ENCODE results near the gene UGT2B10. TPM values are rescaled to one million over a fixed set of nuclear protein-coding genes. Genes with fewer than 3 reads are reported as not detected.
A peak's percentile ranks its signal among the peaks of the same experiment; 100 is the strongest.
"Not testable (repeated sequence)": the region's sequence is repeated elsewhere in the genome, so short reads cannot be mapped to it uniquely, and the experiment has no call there.

The UGT2B10 gene
- polyA plus RNA-seq, 2 of the 4 experiments (the other 2 are of a cell fraction) = 0.12 to 0.44 TPM

DNA sequence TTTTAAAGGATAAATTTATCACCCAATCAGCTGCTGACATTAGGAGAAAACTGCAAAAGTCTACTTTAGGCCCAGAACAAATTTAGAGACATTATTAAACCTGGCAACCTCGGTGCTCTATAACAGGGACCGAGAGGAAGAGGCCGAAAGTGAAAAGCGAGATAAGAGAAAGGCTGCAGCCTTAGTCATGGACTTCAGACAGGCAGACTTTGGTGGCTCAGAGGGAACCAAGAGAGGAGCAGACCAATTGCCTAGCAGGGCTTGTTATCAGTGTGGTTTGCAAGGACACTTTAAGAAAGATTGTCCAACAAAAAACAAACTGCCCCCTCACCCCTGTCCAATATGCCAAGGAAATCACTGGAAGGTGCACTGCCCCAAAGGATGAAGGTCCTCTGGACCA lies 12.8 kb upstream of the UGT2B10 start:
- Histone ChIP-seq H3K27ac (no peak overlapping the region), H3K4me2 (no peak overlapping the region), H3K4me1 (peaks cover under 1% of the 10 kb centered on the region; the same call in 1 of the 3 replicates), H3K9me3 (peaks cover 4% of the 10 kb centered on the region; the same call in 1 of the 3 replicates), H3K4me3 (no peak overlapping the region)
- TF ChIP-seq, protein P1, sequence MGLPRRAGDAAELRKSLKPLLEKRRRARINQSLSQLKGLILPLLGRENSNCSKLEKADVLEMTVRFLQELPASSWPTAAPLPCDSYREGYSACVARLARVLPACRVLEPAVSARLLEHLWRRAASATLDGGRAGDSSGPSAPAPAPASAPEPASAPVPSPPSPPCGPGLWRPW (IDR thresholded peaks at IDR 0.05) = no peak
- no peak for TF ChIP-seq RAD21 (conservative IDR thresholded peaks at IDR 0.05 in 1 of 2, IDR thresholded peaks at IDR 0.05 in 1 of 2)
- no peak for TF ChIP-seq RARB (CRISPR knock-in tag; IDR thresholded peaks at IDR 0.05)
- no peak for TF ChIP-seq ESRRA (IDR thresholded peaks at IDR 0.05; ENCODE audit: borderline replicate concordance, low read length)
- no peak for TF ChIP-seq PHF8 (IDR thresholded peaks at IDR 0.05; ENCODE audit: borderline replicate concordance, low read depth)
- no peak for TF ChIP-seq RCOR1 (IDR thresholded peaks at IDR 0.05; ENCODE audit: low read depth, low read length)
- no peak for TF ChIP-seq GATA3 (IDR thresholded peaks at IDR 0.05; ENCODE audit: borderline replicate concordance)
- TF ChIP-seq ZNF302 (CRISPR knock-in tag; IDR thresholded peaks at IDR 0.05) = no peak
- no peak for TF ChIP-seq EP300 (IDR thresholded peaks at IDR 0.05)
- TF ChIP-seq, protein P2, sequence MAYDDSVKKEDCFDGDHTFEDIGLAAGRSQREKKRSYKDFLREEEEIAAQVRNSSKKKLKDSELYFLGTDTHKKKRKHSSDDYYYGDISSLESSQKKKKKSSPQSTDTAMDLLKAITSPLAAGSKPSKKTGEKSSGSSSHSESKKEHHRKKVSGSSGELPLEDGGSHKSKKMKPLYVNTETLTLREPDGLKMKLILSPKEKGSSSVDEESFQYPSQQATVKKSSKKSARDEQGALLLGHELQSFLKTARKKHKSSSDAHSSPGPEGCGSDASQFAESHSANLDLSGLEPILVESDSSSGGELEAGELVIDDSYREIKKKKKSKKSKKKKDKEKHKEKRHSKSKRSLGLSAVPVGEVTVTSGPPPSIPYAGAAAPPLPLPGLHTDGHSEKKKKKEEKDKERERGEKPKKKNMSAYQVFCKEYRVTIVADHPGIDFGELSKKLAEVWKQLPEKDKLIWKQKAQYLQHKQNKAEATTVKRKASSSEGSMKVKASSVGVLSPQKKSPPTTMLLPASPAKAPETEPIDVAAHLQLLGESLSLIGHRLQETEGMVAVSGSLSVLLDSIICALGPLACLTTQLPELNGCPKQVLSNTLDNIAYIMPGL (CRISPR knock-in tag; IDR thresholded peaks at IDR 0.05; ENCODE audit: borderline replicate concordance) = no peak
- TF ChIP-seq FOXS1 (CRISPR knock-in tag; IDR thresholded peaks at IDR 0.05) = no peak
- no peak for TF ChIP-seq EHMT2 (IDR thresholded peaks at IDR 0.05; ENCODE audit: low read depth)
- TF ChIP-seq MYC (IDR thresholded peaks at IDR 0.05; ENCODE audit: borderline replicate concordance, low read length) = no peak
- TF ChIP-seq RNF2 (IDR thresholded peaks at IDR 0.05; ENCODE audit: borderline replicate concordance, low read depth) = no peak
- TF ChIP-seq POLR2AphosphoS2 (conservative IDR thresholded peaks at IDR 0.05; ENCODE audit: low read length) = no peak
- no peak for TF ChIP-seq JUN (IDR thresholded peaks at IDR 0.05)
- TF ChIP-seq HOXB5 (CRISPR knock-in tag; IDR thresholded peaks at IDR 0.05) = no peak
- WGBS (ENCODE audit: missing lambda C conversion rate) = 89% methylated on average over 4 of the region's 4 CpGs
- FAIRE-seq (no peak), ATAC-seq (no peak), DNase-seq (ENCODE audit: low read depth in 1 of 2, low spot score in 1 of 2) (no peak)
- CTCF ChIA-PET = no interaction called here
- POLR2A ChIA-PET = no interaction called here

DNA sequence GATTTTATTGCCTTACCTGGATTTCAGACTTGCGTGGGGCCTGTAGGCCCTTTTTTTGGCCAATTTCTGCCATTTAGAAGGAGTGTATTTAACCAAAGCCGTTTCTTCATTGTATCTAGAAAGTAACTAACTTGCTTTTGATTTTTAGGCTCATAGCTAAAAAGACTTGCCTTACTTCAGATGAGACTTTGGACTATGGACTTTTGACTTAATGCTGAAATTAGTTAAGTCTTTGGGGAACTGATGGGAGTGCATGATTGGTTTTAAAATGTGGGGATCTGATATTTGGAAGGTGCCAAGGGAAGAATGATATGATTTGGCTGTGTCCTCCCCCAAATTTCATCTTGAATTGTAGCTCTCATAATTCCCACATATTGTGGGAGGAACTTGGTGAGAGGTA lies 7.7 kb upstream of the UGT2B10 start:
- H3K4me1 ChIP-seq = no peaks in the 10 kb centered on the region
- H3K4me3 ChIP-seq = no peak overlapping the region
- H3K27ac ChIP-seq = no peak overlapping the region
- FAIRE-seq (no peak), DNase-seq (ENCODE audit: low read depth in 1 of 2, low spot score in 1 of 2) (no peak), ATAC-seq (no peak)
- TF ChIP-seq BHLHE40 (IDR thresholded peaks at IDR 0.05; ENCODE audit: low read depth, low read length) = no peak
- TF ChIP-seq TP53 (CRISPR knock-in tag; IDR thresholded peaks at IDR 0.05) = no peak
- TF ChIP-seq, protein P2 (CRISPR knock-in tag; IDR thresholded peaks at IDR 0.05; ENCODE audit: borderline replicate concordance) = no peak
- POLR2A ChIA-PET = no interaction called here
- no peak overlapping the region for H3K4me2 ChIP-seq
- H3K9me3 ChIP-seq = peaks cover 4% of the 10 kb centered on the region; the same call in 1 of the 3 replicates
- WGBS (ENCODE audit: missing lambda C conversion rate) = 50% methylated on average over 2 of the region's 2 CpGs
- CTCF ChIA-PET = interaction anchor here (1.4 kb wide), 1 partner anchor 8 kb away, joined by 3 read pairs; no protein-coding TSS in a partner anchor

DNA sequence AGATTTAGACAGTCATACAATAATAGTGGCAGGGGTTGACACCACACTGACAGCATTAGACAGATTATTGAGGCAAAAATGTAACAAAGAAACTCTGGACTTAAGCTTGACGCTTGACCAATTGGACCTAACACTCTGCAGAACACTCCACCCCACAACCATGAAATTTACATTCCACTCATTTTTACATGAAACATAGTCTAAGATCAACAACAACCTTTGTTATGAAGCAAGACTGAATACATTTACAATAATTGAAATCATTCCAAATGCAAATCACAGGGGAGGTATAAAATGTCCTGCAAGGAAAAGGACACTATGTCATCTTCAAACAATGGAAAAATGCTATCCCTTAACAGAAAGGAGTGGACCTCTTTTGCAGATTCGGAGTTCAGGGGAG lies 4.9 kb upstream of the UGT2B10 start:
- 96% methylated on average over 2 of the region's 2 CpGs for WGBS (ENCODE audit: missing lambda C conversion rate)
- H3K4me1 ChIP-seq = peaks cover 10% of the 10 kb centered on the region
- H3K27ac ChIP-seq = no peak overlapping the region
- H3K4me2 ChIP-seq = no peak overlapping the region
- FAIRE-seq (no peak), ATAC-seq (no peak), DNase-seq (ENCODE audit: low read depth in 1 of 2, low spot score in 1 of 2) (no peak)
- CTCF ChIA-PET = no interaction called here
- no peak for TF ChIP-seq HOXA7 (CRISPR knock-in tag; IDR thresholded peaks at IDR 0.05)
- no peak for TF ChIP-seq SREBF2 (IDR thresholded peaks at IDR 0.05)
- peaks cover 4% of the 10 kb centered on the region; the same call in 1 of the 3 replicates for H3K9me3 ChIP-seq
- POLR2A ChIA-PET = no interaction called here
- no peak overlapping the region for H3K4me3 ChIP-seq

- peak overlapping the region; percentile 48 to 61; a peak in 4 of 6 replicates for H3K27ac ChIP-seq
- H3K4me1 ChIP-seq = peaks cover 18% of the 10 kb centered on the region
- H3K4me2 ChIP-seq = peak overlapping the region; percentile 54
- 74% methylated on average over 5 of the region's 5 CpGs for WGBS (ENCODE audit: missing lambda C conversion rate)
- POLR2A ChIA-PET, H3K9me3 ChIP-seq, ATAC-seq, H3K4me3 ChIP-seq, FAIRE-seq: not testable (repeated sequence)
- peak in 1 of 2 experiments; percentile 3 for DNase-seq (ENCODE audit: low read depth in 1 of 2, low spot score in 1 of 2)
- CTCF ChIA-PET = interaction anchor here (0.9 kb wide), 1 partner anchor 9 kb away, joined by 3 read pairs; no protein-coding TSS in a partner anchor
Measured at GRCh38 chr4:68816410-68817265, 844 bp downstream of the UGT2B10 start.

Data from A549 (cell line).